Body of pancreas (tissue), 4 donors: ENCODE data around the gene H6PD.

Source experiments
- CTCF ChIP-seq, 7 experiments: fragments of 450-650 bp in 4 of 7; fragments of 200-600 bp in 3 of 7; sonication (generic) in 3 of 7; IDR thresholded peaks; one replicate each; pipeline ENCODE4 v1.5.1; 2016 to 2019; ENCODE audit warnings: antibody characterized with exemption in 7 of 7
- POLR2A ChIP-seq, 3 donors: fragments of 450-650 bp; IDR thresholded peaks; one replicate each; pipeline ENCODE4 v1.6.1; 2016; ENCODE audit warnings: antibody characterized with exemption in 3 of 3, mild to moderate bottlenecking in 2 of 3

- TF ChIP-seq CTCF (IDR thresholded peaks at IDR 0.05), result no peak
- no peak for TF ChIP-seq POLR2A (IDR thresholded peaks at IDR 0.05)
Measured at GRCh38 chr1:9317072-9317471, 82.5 kb downstream of the H6PD start.
